Endothelial cell (in vitro differentiated cells): ENCODE measurements around the gene KIF17. TPM values are rescaled to one million over a fixed set of nuclear protein-coding genes. Genes with fewer than 3 reads are reported as not detected.
A peak's percentile ranks its signal among the peaks of the same experiment; 100 is the strongest.

Experiments used
- DNase-seq: peaks from one replicate; pipeline ENCODE4 v3.0.0; 2021; ENCODE audit warnings: low spot score
- H3K27ac Mint-ChIP-seq: one replicate; pipeline ENCODE4 v1.8.0; 2021; ENCODE audit warnings: mixed read lengths, inconsistent platforms; ENCODE audit not compliant: unreplicated experiment
- H3K27me3 Mint-ChIP-seq: one replicate; pipeline ENCODE4 v1.8.0; 2021; ENCODE audit warnings: mild to moderate bottlenecking, moderate library complexity, mixed read lengths, inconsistent platforms; ENCODE audit not compliant: unreplicated experiment
- H3K36me3 Mint-ChIP-seq: one replicate; pipeline ENCODE4 v1.8.0; 2021; ENCODE audit warnings: mild to moderate bottlenecking, low read depth, mixed read lengths, inconsistent platforms; ENCODE audit not compliant: unreplicated experiment
- H3K4me1 Mint-ChIP-seq: one replicate; pipeline ENCODE4 v1.8.0; 2021; ENCODE audit warnings: mild to moderate bottlenecking, mixed read lengths, inconsistent platforms; ENCODE audit not compliant: unreplicated experiment
- H3K4me3 Mint-ChIP-seq: one replicate; pipeline ENCODE4 v1.8.0; 2021; ENCODE audit warnings: mild to moderate bottlenecking, mixed read lengths, inconsistent platforms; ENCODE audit not compliant: unreplicated experiment
- H3K9me3 Mint-ChIP-seq: one replicate; pipeline ENCODE4 v1.8.0; 2021; ENCODE audit warnings: mixed read lengths, inconsistent platforms; ENCODE audit not compliant: unreplicated experiment
- total RNA-seq: library from RNA; stranded (reverse); fragmentation: NEBNext Ultra II Directional; extraction: Animal tissue kit (Norgen Biotek cat#: 25700); gene quantifications from one replicate; pipeline ENCODE4 v1.2.1, GENCODE V29; 2021; ENCODE audit not compliant: unreplicated experiment
- TF ChIP-seq, protein P1 (sequence below): fragments of 200-600 bp; sonication (generic); IDR thresholded peaks from one replicate; pipeline ENCODE4 v1.5.0; 2021; ENCODE audit warnings: antibody characterized with exemption; ENCODE audit not compliant: unreplicated experiment

The KIF17 gene
- total RNA-seq, 1 donor from 2014 or later = 1.8 TPM

GRCh38 chr1:20657024-20657423 is 60.8 kb downstream of the KIF17 start:
- Mint-ChIP-seq H3K27ac (no peak overlapping the region), H3K4me3 (no peak overlapping the region), H3K9me3 (no peaks in the 10 kb centered on the region), H3K4me1 (peaks cover 18% of the 10 kb centered on the region), H3K36me3 (peaks cover 41% of the 10 kb centered on the region), H3K27me3 (peaks cover 2% of the 10 kb centered on the region)
- no peak for DNase-seq
- TF ChIP-seq, protein P1, sequence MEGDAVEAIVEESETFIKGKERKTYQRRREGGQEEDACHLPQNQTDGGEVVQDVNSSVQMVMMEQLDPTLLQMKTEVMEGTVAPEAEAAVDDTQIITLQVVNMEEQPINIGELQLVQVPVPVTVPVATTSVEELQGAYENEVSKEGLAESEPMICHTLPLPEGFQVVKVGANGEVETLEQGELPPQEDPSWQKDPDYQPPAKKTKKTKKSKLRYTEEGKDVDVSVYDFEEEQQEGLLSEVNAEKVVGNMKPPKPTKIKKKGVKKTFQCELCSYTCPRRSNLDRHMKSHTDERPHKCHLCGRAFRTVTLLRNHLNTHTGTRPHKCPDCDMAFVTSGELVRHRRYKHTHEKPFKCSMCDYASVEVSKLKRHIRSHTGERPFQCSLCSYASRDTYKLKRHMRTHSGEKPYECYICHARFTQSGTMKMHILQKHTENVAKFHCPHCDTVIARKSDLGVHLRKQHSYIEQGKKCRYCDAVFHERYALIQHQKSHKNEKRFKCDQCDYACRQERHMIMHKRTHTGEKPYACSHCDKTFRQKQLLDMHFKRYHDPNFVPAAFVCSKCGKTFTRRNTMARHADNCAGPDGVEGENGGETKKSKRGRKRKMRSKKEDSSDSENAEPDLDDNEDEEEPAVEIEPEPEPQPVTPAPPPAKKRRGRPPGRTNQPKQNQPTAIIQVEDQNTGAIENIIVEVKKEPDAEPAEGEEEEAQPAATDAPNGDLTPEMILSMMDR = no peak

DNA sequence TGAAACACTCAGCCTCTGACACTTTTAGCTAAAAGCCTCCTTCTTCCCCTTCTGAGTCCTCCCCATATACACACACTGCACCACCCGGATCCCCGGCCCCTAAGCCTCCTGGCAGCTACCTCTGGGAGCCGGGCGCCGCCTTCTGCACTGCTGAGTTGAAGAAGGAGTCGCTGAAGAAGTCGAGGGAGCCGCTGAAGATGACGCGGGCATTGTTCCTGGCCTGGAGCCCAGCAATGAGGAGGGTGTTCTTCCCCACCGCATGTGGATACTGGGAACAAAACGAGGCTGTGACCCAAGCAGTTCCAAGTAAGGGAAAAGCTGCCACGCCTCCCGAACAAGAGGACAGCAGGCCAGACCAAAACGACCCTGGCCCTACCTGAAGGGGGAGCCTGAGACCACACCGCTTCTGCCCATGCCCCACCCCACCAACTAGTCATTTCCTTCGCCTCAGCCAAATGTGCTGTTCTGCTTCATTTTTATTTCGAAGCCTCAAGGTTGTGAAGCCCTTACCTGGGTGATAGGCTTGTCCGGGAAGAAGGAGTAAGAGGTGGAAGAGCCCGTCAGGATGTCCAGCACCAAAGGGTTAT is 63.6 kb downstream of the KIF17 start:
- no peaks in the 10 kb centered on the region for H3K9me3 Mint-ChIP-seq
- peaks cover 61% of the 10 kb centered on the region for H3K36me3 Mint-ChIP-seq
- H3K27ac Mint-ChIP-seq = no peak overlapping the region
- TF ChIP-seq, protein P1 = no peak
- no peak for DNase-seq
- H3K4me1 Mint-ChIP-seq = no peaks in the 10 kb centered on the region
- peak overlapping the region; percentile 42 for H3K4me3 Mint-ChIP-seq
- H3K27me3 Mint-ChIP-seq = peaks cover 6% of the 10 kb centered on the region

DNA sequence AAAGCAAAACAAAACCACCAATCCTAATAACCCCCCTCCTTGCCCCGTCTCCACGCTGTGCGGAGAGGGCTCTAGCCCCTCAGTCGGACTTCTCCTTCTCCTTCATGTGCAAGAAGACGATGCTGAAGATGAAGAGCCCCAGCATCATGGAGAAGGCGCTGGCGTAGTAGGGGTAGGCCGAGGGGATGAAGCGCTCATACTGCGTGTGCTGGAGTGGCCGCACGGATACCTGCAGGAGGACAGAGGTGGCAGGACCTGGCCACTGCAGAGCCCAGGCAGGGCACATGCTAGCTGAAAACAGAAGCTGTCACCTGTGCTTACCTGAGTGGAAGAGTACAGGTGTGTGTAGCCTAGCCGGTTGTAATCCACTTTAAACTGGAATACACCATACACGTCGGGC is 65.5 kb downstream of the KIF17 start:
- TF ChIP-seq, protein P1 = no peak
- Mint-ChIP-seq H3K4me3 (no peak overlapping the region), H3K36me3 (peaks cover 58% of the 10 kb centered on the region), H3K27me3 (peaks cover 6% of the 10 kb centered on the region), H3K9me3 (no peaks in the 10 kb centered on the region), H3K27ac (no peak overlapping the region), H3K4me1 (no peaks in the 10 kb centered on the region)
- DNase-seq = no peak

DNA sequence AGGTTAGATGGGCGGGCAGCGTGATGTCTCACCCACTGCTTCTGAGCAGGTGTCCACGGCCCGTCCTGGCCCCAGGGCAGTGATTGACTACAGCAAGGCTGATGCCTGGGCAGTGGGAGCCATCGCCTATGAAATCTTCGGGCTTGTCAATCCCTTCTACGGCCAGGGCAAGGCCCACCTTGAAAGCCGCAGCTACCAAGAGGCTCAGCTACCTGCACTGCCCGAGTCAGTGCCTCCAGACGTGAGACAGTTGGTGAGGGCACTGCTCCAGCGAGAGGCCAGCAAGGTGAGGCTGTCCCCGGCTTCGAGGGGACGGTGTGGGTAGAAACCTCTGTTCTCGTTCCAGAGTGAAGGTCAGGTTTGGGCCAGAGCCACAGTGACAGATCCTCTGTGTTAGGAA is 68.9 kb downstream of the KIF17 start:
- TF ChIP-seq, protein P1 = no peak
- Mint-ChIP-seq H3K36me3 (peaks cover 44% of the 10 kb centered on the region), H3K27ac (no peak overlapping the region), H3K4me3 (no peak overlapping the region), H3K27me3 (peaks cover 4% of the 10 kb centered on the region), H3K4me1 (no peaks in the 10 kb centered on the region), H3K9me3 (no peaks in the 10 kb centered on the region)
- DNase-seq = no peak

- H3K27ac Mint-ChIP-seq = no peak overlapping the region
These were observed 69.4 kb downstream of the KIF17 start for GRCh38 chr1:20648438-20648837.

More at GRCh38 chr1:20648438-20648837, 69.4 kb downstream of the KIF17 start:
- Mint-ChIP-seq H3K36me3 (peaks cover 39% of the 10 kb centered on the region), H3K9me3 (no peaks in the 10 kb centered on the region), H3K27me3 (peaks cover 4% of the 10 kb centered on the region), H3K4me1 (no peaks in the 10 kb centered on the region), H3K4me3 (no peak overlapping the region)
- TF ChIP-seq, protein P1 = no peak
- no peak for DNase-seq
